T-cell (primary cell): ENCODE measurements around the gene ANKRD63. TPM values are rescaled to one million over a fixed set of nuclear protein-coding genes. Genes with fewer than 3 reads are reported as not detected.

Experiments used
- ATAC-seq, 4 experiments: fragments of 200-7000 bp in 3 of 4; fragments of 150-1000 bp in 1 of 4; cut with Tn5 transposase; replicated peaks in 1 of 4; 1 replicate in 3 of 4; 2 replicates in 1 of 4; pipeline ENCODE4 v1.10.0; 2021; ENCODE audit warnings: moderate library complexity in 3 of 4, mild to moderate bottlenecking in 2 of 4, moderate number of reproducible peaks in 1 of 4
- CTCF ChIA-PET, 2 donors: fragments of 300-600 bp; sonication (Branson Sonifier 250); formaldehyde crosslinking; loops; one replicate each; lab custom pipeline; 2022; ENCODE audit warnings: antibody characterized with exemption in 2 of 2; lab: Charles Lee
- POLR2A ChIA-PET, 2 donors: fragments of 300-600 bp; sonication (Branson Sonifier 250); formaldehyde crosslinking; loops; one replicate each; lab custom pipeline; 2022; ENCODE audit warnings: antibody characterized with exemption in 2 of 2; lab: Charles Lee
- DNase-seq, 35 experiments: peaks; one replicate each; pipeline versions ENCODE4 v3.0.0 to v3.0.0-alpha.2; 2013 to 2023
- H3K27ac ChIP-seq: one replicate; pipeline ENCODE4 v1.5.1; 2013; ENCODE audit warnings: low read length
- H3K27me3 ChIP-seq, 2 experiments: replicated peaks in 1 of 2; 1 replicate in 1 of 2; 2 replicates in 1 of 2; pipeline versions ENCODE4 v1.6.1 to v1.7.0; 2013; ENCODE audit warnings: low read length in 1 of 2, mixed read lengths in 1 of 2; ENCODE audit not compliant: control insufficient read depth in 2 of 2, insufficient read depth in 2 of 2; ENCODE audit errors: extremely low read depth in 1 of 2
- H3K36me3 ChIP-seq, 2 donors: 1 replicate in 1 of 2; 2 replicates in 1 of 2; pipeline versions ENCODE4 v1.6.1 to v1.7.0; 2013; ENCODE audit warnings: low read length in 1 of 2; ENCODE audit not compliant: control insufficient read depth in 2 of 2, insufficient read depth in 1 of 2; ENCODE audit errors: extremely low read depth in 1 of 2
- H3K4me1 ChIP-seq, 2 experiments: 1 replicate in 1 of 2; 2 replicates in 1 of 2; pipeline versions ENCODE4 v1.6.1 to v1.7.0; 2013; ENCODE audit warnings: low read length in 2 of 2, mixed read lengths in 1 of 2; ENCODE audit not compliant: insufficient read depth in 2 of 2, control insufficient read depth in 1 of 2; ENCODE audit errors: extremely low read depth in 1 of 2
- H3K4me3 ChIP-seq, 2 donors: 1 replicate in 1 of 2; 2 replicates in 1 of 2; pipeline versions ENCODE4 v1.5.1 to v1.7.0; 2013; ENCODE audit warnings: mild to moderate bottlenecking in 2 of 2, low read length in 1 of 2, moderate library complexity in 1 of 2; ENCODE audit not compliant: control insufficient read depth in 1 of 2; ENCODE audit errors: extremely low read depth in 1 of 2
- H3K9me3 ChIP-seq: 2 replicates; pipeline ENCODE4 v1.7.0; 2013
- H3K27ac Mint-ChIP-seq, 2 donors: one replicate each; pipeline ENCODE4 v1.8.0; 2020 to 2021; ENCODE audit warnings: mild to moderate bottlenecking in 2 of 2, mixed read lengths in 2 of 2
- H3K27me3 Mint-ChIP-seq, 2 donors: one replicate each; pipeline ENCODE4 v1.8.0; 2021 to 2022; ENCODE audit warnings: mixed read lengths in 2 of 2
- H3K36me3 Mint-ChIP-seq: one replicate; pipeline ENCODE4 v1.8.0; 2021; ENCODE audit warnings: mixed read lengths
- H3K4me1 Mint-ChIP-seq, 3 donors: one replicate each; pipeline ENCODE4 v1.8.0; 2020 to 2022; ENCODE audit warnings: mixed read lengths in 3 of 3, mild to moderate bottlenecking in 1 of 3
- H3K4me3 Mint-ChIP-seq, 3 donors: one replicate each; pipeline ENCODE4 v1.8.0; 2020 to 2022; ENCODE audit warnings: mild to moderate bottlenecking in 3 of 3, mixed read lengths in 3 of 3, moderate library complexity in 3 of 3
- H3K9me3 Mint-ChIP-seq, 3 donors: one replicate each; pipeline ENCODE4 v1.8.0; 2020 to 2022; ENCODE audit warnings: mixed read lengths in 3 of 3
- WGBS: methylation state at CpG from one replicate; pipeline ENCODE4 v1.1.5; 2013; ENCODE audit warnings: missing lambda C conversion rate; ENCODE audit not compliant: insufficient coverage; 5-methylcytosine and 5-hydroxymethylcytosine counted together
- total RNA-seq, 35 experiments: library from RNA in 6 of 35; stranded (reverse) in 6 of 35; fragments of 120-200 nt in 1 of 35; gene quantifications; one replicate each; pipeline versions ENCODE4 v1.2.1 to v1.2.4 and lab custom pipeline; 2013 to 2026

Gene ANKRD63
- total RNA-seq, 5 donors from 2014 or later (not counting 1 experiment from before 2014, with no cell fraction given): 0.23 to 0.38 TPM; not detected in 3

GRCh38 chr15:40252438-40253166 lies 30.3 kb downstream of the ANKRD63 start:
- peak in 3 of 35 experiments; percentile 5 to 20 (median 20) for DNase-seq
- WGBS: 1% methylated on average over 82 of the region's 82 CpGs
- peak overlapping the region; percentile 50 to 73 for H3K4me3 ChIP-seq

GRCh38 chr15:40252141-40252437 lies 30.8 kb downstream of the ANKRD63 start:
- ChIA-PET CTCF (no interaction called here), POLR2A (no interaction called here)
- H3K36me3 ChIP-seq: no peaks in the 10 kb centered on the region
- DNase-seq (no peak), ATAC-seq (no peak)
- peaks cover 23 to 36% of the 10 kb centered on the region in 2 donors for H3K27me3 Mint-ChIP-seq
- peaks cover 4 to 58% of the 10 kb centered on the region in 2 experiments for H3K27me3 ChIP-seq
- no peaks in the 10 kb centered on the region for H3K9me3 Mint-ChIP-seq
- WGBS: 57% methylated on average over 27 of the region's 27 CpGs
- H3K4me1 ChIP-seq: peaks cover 0 to 31% of the 10 kb centered on the region in 2 experiments
- peaks cover 10 to 16% (median 12%) of the 10 kb centered on the region in 3 donors for H3K4me1 Mint-ChIP-seq
- peak overlapping the region in 1 of 2 donors; percentile 73 for H3K4me3 ChIP-seq
- H3K9me3 ChIP-seq: no peaks in the 10 kb centered on the region
- no peak overlapping the region for H3K27ac Mint-ChIP-seq
- H3K4me3 Mint-ChIP-seq: peak overlapping the region in 1 of 3 donors; percentile 60
- no peaks in the 10 kb centered on the region for H3K36me3 Mint-ChIP-seq
- no peak overlapping the region for H3K27ac ChIP-seq

More at GRCh38 chr15:40252438-40253166, 30.3 kb downstream of the ANKRD63 start:
- Mint-ChIP-seq H3K27me3 (peaks cover 23 to 36% of the 10 kb centered on the region in 2 donors), H3K4me3 (peak overlapping the region; percentile 67 to 71 (median 71)), H3K9me3 (no peaks in the 10 kb centered on the region), H3K4me1 (peaks cover 10 to 16% (median 12%) of the 10 kb centered on the region in 3 donors), H3K36me3 (no peaks in the 10 kb centered on the region), H3K27ac (no peak overlapping the region)
- Histone ChIP-seq H3K36me3 (no peaks in the 10 kb centered on the region), H3K9me3 (no peaks in the 10 kb centered on the region), H3K27ac (no peak overlapping the region), H3K4me1 (peaks cover 0 to 33% of the 10 kb centered on the region in 2 experiments), H3K27me3 (peaks cover 4 to 62% of the 10 kb centered on the region in 2 experiments)
- ATAC-seq: peak; percentile 49 to 64 (median 56)
- ChIA-PET CTCF (no interaction called here), POLR2A (no interaction called here)

GRCh38 chr15:40251486-40252140 lies 31.3 kb downstream of the ANKRD63 start:
- Mint-ChIP-seq H3K9me3 (no peaks in the 10 kb centered on the region), H3K4me3 (peak overlapping the region; percentile 50 to 60 (median 59)), H3K27ac (no peak overlapping the region), H3K27me3 (peaks cover 23 to 36% of the 10 kb centered on the region in 2 donors), H3K4me1 (peaks cover 10 to 16% (median 12%) of the 10 kb centered on the region in 3 donors), H3K36me3 (no peaks in the 10 kb centered on the region)
- POLR2A ChIA-PET: no interaction called here
- no peak for ATAC-seq
- no peak overlapping the region for H3K27ac ChIP-seq
- no peak for DNase-seq
- H3K27me3 ChIP-seq: peaks cover 4 to 53% of the 10 kb centered on the region in 2 experiments
- H3K4me3 ChIP-seq: no peak overlapping the region
- H3K9me3 ChIP-seq: no peaks in the 10 kb centered on the region
- H3K4me1 ChIP-seq: peaks cover 0 to 26% of the 10 kb centered on the region in 2 experiments
- H3K36me3 ChIP-seq: no peaks in the 10 kb centered on the region
- CTCF ChIA-PET: no interaction called here
- WGBS: 93% methylated on average over 9 of the region's 10 CpGs

- Histone ChIP-seq H3K27ac (no peak overlapping the region), H3K27me3 (peaks cover 4 to 53% of the 10 kb centered on the region in 2 experiments), H3K4me3 (no peak overlapping the region), H3K36me3 (no peaks in the 10 kb centered on the region), H3K4me1 (peaks cover 0 to 19% of the 10 kb centered on the region in 2 experiments), H3K9me3 (no peaks in the 10 kb centered on the region)
- DNase-seq: no peak
- WGBS: 96% methylated on average over 8 of the region's 13 CpGs
- POLR2A ChIA-PET: interaction anchor here in 1 of 2 donors (0.9 kb wide), 1 partner anchor 12 kb away, joined by 3 read pairs; the partner anchor contains the start of gene PAK6
- Mint-ChIP-seq H3K4me3 (peak overlapping the region; percentile 50 to 60 (median 59)), H3K27me3 (peaks cover 23 to 36% of the 10 kb centered on the region in 2 donors), H3K4me1 (peaks cover 8 to 14% (median 12%) of the 10 kb centered on the region in 3 donors), H3K27ac (no peak overlapping the region), H3K36me3 (no peaks in the 10 kb centered on the region), H3K9me3 (no peaks in the 10 kb centered on the region)
- CTCF ChIA-PET: no interaction called here
- no peak for ATAC-seq
Measured at GRCh38 chr15:40250771-40251483, 31.9 kb downstream of the ANKRD63 start.

- Mint-ChIP-seq H3K4me3 (no peak overlapping the region), H3K27ac (no peak overlapping the region), H3K27me3 (peaks cover 23 to 36% of the 10 kb centered on the region in 2 donors), H3K4me1 (peaks cover 8 to 14% (median 12%) of the 10 kb centered on the region in 3 donors), H3K9me3 (no peaks in the 10 kb centered on the region), H3K36me3 (no peaks in the 10 kb centered on the region)
- H3K4me3 ChIP-seq: no peak overlapping the region
- DNase-seq: no peak
- POLR2A ChIA-PET: interaction anchor here in 1 of 2 donors (0.9 kb wide), 1 partner anchor 12 kb away, joined by 3 read pairs; the partner anchor contains the start of gene PAK6
- peaks cover 4 to 48% of the 10 kb centered on the region in 2 experiments for H3K27me3 ChIP-seq
- H3K9me3 ChIP-seq: no peaks in the 10 kb centered on the region
- no peak overlapping the region for H3K27ac ChIP-seq
- no peaks in the 10 kb centered on the region for H3K36me3 ChIP-seq
- ATAC-seq: no peak
- 90% methylated on average over 4 of the region's 8 CpGs for WGBS
- CTCF ChIA-PET: no interaction called here
- peaks cover 0 to 15% of the 10 kb centered on the region in 2 experiments for H3K4me1 ChIP-seq
Measured at GRCh38 chr15:40250304-40250656, 32.6 kb downstream of the ANKRD63 start.
